Fibroblast of lung (primary cell): Measurements from ENCODE around the gene NT5DC1.

Experiments
- CTCF ChIP-seq, 2 donors: IDR thresholded peaks in 1 of 2; conservative IDR thresholded peaks in 1 of 2; 1 replicate in 1 of 2; 2 replicates in 1 of 2; pipeline ENCODE4 v1.5.1; 2011 to 2012; ENCODE audit warnings: low read length in 2 of 2, control low read depth in 1 of 2, inconsistent platforms in 1 of 2, low read depth in 1 of 2, mild to moderate bottlenecking in 1 of 2
- EZH2 ChIP-seq: IDR thresholded peaks from 2 replicates; pipeline ENCODE4 v1.5.1; 2012; ENCODE audit warnings: low read length, control low read depth, mild to moderate bottlenecking; ENCODE audit errors: missing control alignments

GRCh38 chr6:116113386-116113785 lies 12.7 kb downstream of the NT5DC1 start:
- TF ChIP-seq CTCF (conservative IDR thresholded peaks at IDR 0.05 in 1 of 2, IDR thresholded peaks at IDR 0.05 in 1 of 2; ENCODE audit: low read depth in 1 of 2, low read length in 2 of 2) (no peak), EZH2 (no peak)
